Astrocyte (in vitro differentiated cells and primary cell): ENCODE results near the gene LUC7L3. TPM values are rescaled to one million over a fixed set of nuclear protein-coding genes. Genes with fewer than 3 reads are reported as not detected.

ENCODE experiments used
- DNase-seq: peaks from one replicate; pipeline ENCODE4 v3.0.0-alpha.2; 2010; ENCODE audit warnings: low read depth
- FAIRE-seq: peaks from 2 replicates; lab custom pipeline; 2011; peaks lifted over from hg19 to GRCh38; lab: Jason Lieb, UNC
- H2AFZ ChIP-seq: 2 replicates; pipeline ENCODE4 v1.6.0; 2012; ENCODE audit warnings: low read depth, low read length, inconsistent platforms
- H3K27ac ChIP-seq: 2 replicates; pipeline ENCODE4 v1.5.1; 2011; ENCODE audit warnings: low read depth, low read length, inconsistent platforms
- H3K27me3 ChIP-seq: 2 replicates; pipeline ENCODE4 v1.6.0; 2011; ENCODE audit warnings: low read length, inconsistent platforms; ENCODE audit not compliant: insufficient read depth
- H3K36me3 ChIP-seq: 2 replicates; pipeline ENCODE4 v1.5.1; 2011; ENCODE audit warnings: low read length, inconsistent platforms; ENCODE audit not compliant: insufficient read depth
- H3K4me1 ChIP-seq: 2 replicates; pipeline ENCODE4 v1.5.1; 2011; ENCODE audit warnings: low read length, inconsistent platforms; ENCODE audit not compliant: insufficient read depth
- H3K4me2 ChIP-seq: 2 replicates; pipeline ENCODE4 v1.6.0; 2012; ENCODE audit warnings: low read length, inconsistent platforms
- H3K4me3 ChIP-seq: 2 replicates; pipeline ENCODE4 v1.5.1; 2011; ENCODE audit warnings: low read depth, mild to moderate bottlenecking, low read length, inconsistent platforms; ENCODE audit not compliant: insufficient read depth
- H3K79me2 ChIP-seq: 2 replicates; pipeline ENCODE4 v1.6.0; 2012; ENCODE audit warnings: mild to moderate bottlenecking, low read length, inconsistent platforms; ENCODE audit not compliant: insufficient read depth
- H3K9ac ChIP-seq: 2 replicates; pipeline ENCODE4 v1.6.0; 2012; ENCODE audit warnings: mild to moderate bottlenecking, low read length, inconsistent platforms
- H3K9me3 ChIP-seq: 2 replicates; pipeline ENCODE4 v1.5.1; 2012; ENCODE audit warnings: low read depth, mild to moderate bottlenecking, low read length, inconsistent platforms; ENCODE audit not compliant: insufficient read depth
- H4K20me1 ChIP-seq: 2 replicates; pipeline ENCODE4 v1.6.0; 2012; ENCODE audit warnings: low read length, inconsistent platforms; ENCODE audit not compliant: insufficient read depth
- H3K27ac Mint-ChIP-seq: one replicate; pipeline ENCODE4 v1.8.0; 2021; ENCODE audit warnings: mild to moderate bottlenecking, mixed read lengths; ENCODE audit not compliant: unreplicated experiment
- H3K27me3 Mint-ChIP-seq: one replicate; pipeline ENCODE4 v1.8.0; 2021; ENCODE audit warnings: low read depth, mixed read lengths; ENCODE audit not compliant: unreplicated experiment
- H3K36me3 Mint-ChIP-seq: one replicate; pipeline ENCODE4 v1.8.0; 2021; ENCODE audit warnings: low read depth, mixed read lengths; ENCODE audit not compliant: unreplicated experiment
- H3K4me1 Mint-ChIP-seq: one replicate; pipeline ENCODE4 v1.8.0; 2021; ENCODE audit warnings: low read depth, mixed read lengths; ENCODE audit not compliant: unreplicated experiment
- H3K4me3 Mint-ChIP-seq: one replicate; pipeline ENCODE4 v1.8.0; 2021; ENCODE audit warnings: mild to moderate bottlenecking, moderate library complexity, mixed read lengths; ENCODE audit not compliant: unreplicated experiment
- H3K9me3 Mint-ChIP-seq: one replicate; pipeline ENCODE4 v1.8.0; 2021; ENCODE audit warnings: mild to moderate bottlenecking, mixed read lengths; ENCODE audit not compliant: unreplicated experiment
- EZH2 ChIP-seq: IDR thresholded peaks from 2 replicates; pipeline ENCODE4 v1.6.1; 2012; ENCODE audit warnings: mild to moderate bottlenecking, low read length, inconsistent platforms; ENCODE audit not compliant: insufficient read depth
- total RNA-seq: library from RNA; stranded (reverse); gene quantifications from 2 replicates; pipeline ENCODE4 v1.2.1, GENCODE V29; 2021
- TF ChIP-seq, protein P1 (sequence below): IDR thresholded peaks from 2 replicates; pipeline ENCODE4 v1.5.1; 2011; ENCODE audit warnings: low read depth, mild to moderate bottlenecking, inconsistent platforms, low read length, moderate library complexity; ENCODE audit not compliant: insufficient read depth

LUC7L3 gene
- total RNA-seq, 1 donor from 2014 or later = 93.0 TPM

GRCh38 chr17:50763716-50764475, 44.5 kb downstream of the LUC7L3 start:
- H3K79me2 ChIP-seq = no peaks in the 10 kb centered on the region
- no peak overlapping the region for H3K4me2 ChIP-seq
- H3K9ac ChIP-seq = no peak overlapping the region
- Mint-ChIP-seq H3K27me3 (peaks cover 2% of the 10 kb centered on the region), H3K36me3 (no peaks in the 10 kb centered on the region), H3K9me3 (no peaks in the 10 kb centered on the region), H3K4me3 (no peak overlapping the region), H3K4me1 (peaks cover 9% of the 10 kb centered on the region), H3K27ac (no peak overlapping the region)
- no peak overlapping the region for H3K4me3 ChIP-seq
- no peaks in the 10 kb centered on the region for H3K36me3 ChIP-seq
- no peaks in the 10 kb centered on the region for H3K4me1 ChIP-seq
- FAIRE-seq (no peak), DNase-seq (no peak)
- H2AFZ ChIP-seq = no peak overlapping the region
- H3K9me3 ChIP-seq = no peaks in the 10 kb centered on the region
- H3K27ac ChIP-seq = no peak overlapping the region
- TF ChIP-seq, protein P1, sequence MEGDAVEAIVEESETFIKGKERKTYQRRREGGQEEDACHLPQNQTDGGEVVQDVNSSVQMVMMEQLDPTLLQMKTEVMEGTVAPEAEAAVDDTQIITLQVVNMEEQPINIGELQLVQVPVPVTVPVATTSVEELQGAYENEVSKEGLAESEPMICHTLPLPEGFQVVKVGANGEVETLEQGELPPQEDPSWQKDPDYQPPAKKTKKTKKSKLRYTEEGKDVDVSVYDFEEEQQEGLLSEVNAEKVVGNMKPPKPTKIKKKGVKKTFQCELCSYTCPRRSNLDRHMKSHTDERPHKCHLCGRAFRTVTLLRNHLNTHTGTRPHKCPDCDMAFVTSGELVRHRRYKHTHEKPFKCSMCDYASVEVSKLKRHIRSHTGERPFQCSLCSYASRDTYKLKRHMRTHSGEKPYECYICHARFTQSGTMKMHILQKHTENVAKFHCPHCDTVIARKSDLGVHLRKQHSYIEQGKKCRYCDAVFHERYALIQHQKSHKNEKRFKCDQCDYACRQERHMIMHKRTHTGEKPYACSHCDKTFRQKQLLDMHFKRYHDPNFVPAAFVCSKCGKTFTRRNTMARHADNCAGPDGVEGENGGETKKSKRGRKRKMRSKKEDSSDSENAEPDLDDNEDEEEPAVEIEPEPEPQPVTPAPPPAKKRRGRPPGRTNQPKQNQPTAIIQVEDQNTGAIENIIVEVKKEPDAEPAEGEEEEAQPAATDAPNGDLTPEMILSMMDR = no peak
- TF ChIP-seq EZH2 = no peak
- H3K27me3 ChIP-seq = no peaks in the 10 kb centered on the region
- no peaks in the 10 kb centered on the region for H4K20me1 ChIP-seq

- no peaks in the 10 kb centered on the region for H3K9me3 Mint-ChIP-seq
- H3K27ac ChIP-seq = no peak overlapping the region
- peaks cover 9% of the 10 kb centered on the region for H3K4me1 Mint-ChIP-seq
- no peaks in the 10 kb centered on the region for H3K4me1 ChIP-seq
- H3K36me3 Mint-ChIP-seq = no peaks in the 10 kb centered on the region
- H2AFZ ChIP-seq = no peak overlapping the region
- no peak overlapping the region for H3K27ac Mint-ChIP-seq
- no peaks in the 10 kb centered on the region for H4K20me1 ChIP-seq
- H3K27me3 ChIP-seq = no peaks in the 10 kb centered on the region
- peaks cover 2% of the 10 kb centered on the region for H3K27me3 Mint-ChIP-seq
- H3K79me2 ChIP-seq = no peaks in the 10 kb centered on the region
- H3K9me3 ChIP-seq = no peaks in the 10 kb centered on the region
- H3K4me3 Mint-ChIP-seq = no peak overlapping the region
- no peak for TF ChIP-seq EZH2
- TF ChIP-seq, protein P1 = no peak
- H3K9ac ChIP-seq = no peak overlapping the region
- H3K36me3 ChIP-seq = no peaks in the 10 kb centered on the region
- H3K4me2 ChIP-seq = no peak overlapping the region
- H3K4me3 ChIP-seq = no peak overlapping the region
- no peak for FAIRE-seq
- no peak for DNase-seq
Observed at GRCh38 chr17:50764734-50765149, 45.3 kb downstream of the LUC7L3 start.
